GM21381 (cell line): Measurements from ENCODE around the gene CRY2.
"Not testable (repeated sequence)": the region's sequence is repeated elsewhere in the genome, so short reads cannot be mapped to it uniquely, and the experiment has no call there.

Source experiments
- ATAC-seq: cut with Tn5 transposase; IDR thresholded peaks from one replicate; pipeline ENCODE4 v1.9.1; 2021; ENCODE audit warnings: mild to moderate bottlenecking, moderate library complexity; ENCODE audit not compliant: unreplicated experiment

The CRY2 gene

GRCh38 chr11:45811571-45812290 lies 35.5 kb upstream of the CRY2 start:
- no peak for ATAC-seq

- ATAC-seq, result no peak
Observed at GRCh38 chr11:45812581-45813548, 34.4 kb upstream of the CRY2 start.

GRCh38 chr11:45815747-45816146 lies 31.5 kb upstream of the CRY2 start:
- no peak for ATAC-seq

GRCh38 chr11:45816614-45817013 lies 30.7 kb upstream of the CRY2 start:
- no peak for ATAC-seq

- ATAC-seq, result peak; percentile 86
Observed at GRCh38 chr11:45817191-45817590, 30.1 kb upstream of the CRY2 start.

- no peak for ATAC-seq
Observed at GRCh38 chr11:45818961-45819605, 28.2 kb upstream of the CRY2 start.

GRCh38 chr11:45820211-45820857 lies 26.9 kb upstream of the CRY2 start:
- no peak for ATAC-seq

- ATAC-seq, result not testable (repeated sequence)
Observed at GRCh38 chr11:45826492-45826891, 20.8 kb upstream of the CRY2 start.

- no peak for ATAC-seq
Observed at GRCh38 chr11:45827123-45827522, 20.2 kb upstream of the CRY2 start.

- no peak for ATAC-seq
Observed at GRCh38 chr11:45828996-45829395, 18.3 kb upstream of the CRY2 start.

- no peak for ATAC-seq
Observed at GRCh38 chr11:45830596-45830995, 16.7 kb upstream of the CRY2 start.

- ATAC-seq, result no peak
Observed at GRCh38 chr11:45832811-45833441, 14.3 kb upstream of the CRY2 start.

GRCh38 chr11:45833761-45834160 lies 13.5 kb upstream of the CRY2 start:
- no peak for ATAC-seq

GRCh38 chr11:45834298-45834756 lies 12.9 kb upstream of the CRY2 start:
- no peak for ATAC-seq

GRCh38 chr11:45839204-45839603 lies 8.1 kb upstream of the CRY2 start:
- no peak for ATAC-seq

GRCh38 chr11:45840251-45840650 lies 7.0 kb upstream of the CRY2 start:
- ATAC-seq, result not testable (repeated sequence)

GRCh38 chr11:45843158-45843924 lies 3.9 kb upstream of the CRY2 start:
- no peak for ATAC-seq

- ATAC-seq, result no peak
Observed at GRCh38 chr11:45844822-45845578, 2.3 kb upstream of the CRY2 start.

- ATAC-seq, result no peak
Observed at GRCh38 chr11:45846174-45846675, 1.1 kb upstream of the CRY2 start.
